H1 (cell line): ENCODE results near the gene GNG14. TPM values are rescaled to one million over a fixed set of nuclear protein-coding genes. Genes with fewer than 3 reads are reported as not detected.

Source experiments
- CTCF ChIA-PET: fragments of 300-600 bp; sonication (Branson Sonifier 250); formaldehyde crosslinking; loops from one replicate; lab custom pipeline; 2021; ENCODE audit not compliant: partially characterized antibody; lab: Charles Lee
- POLR2A ChIA-PET: fragments of 300-600 bp; sonication (Branson Sonifier 250); formaldehyde crosslinking; loops from one replicate; lab custom pipeline; 2021; ENCODE audit warnings: inconsistent platforms; ENCODE audit not compliant: partially characterized antibody; lab: Charles Lee
- DNase-seq, 2 experiments: peaks; one replicate each; pipeline versions ENCODE4 v3.0.0 to v3.0.0-alpha.2; 2010 to 2022; ENCODE audit warnings: low spot score in 2 of 2, low read depth in 1 of 2, mixed read lengths in 1 of 2
- FAIRE-seq: peaks from 2 replicates; lab custom pipeline; 2011; peaks lifted over from hg19 to GRCh38; lab: Jason Lieb, UNC
- H2AFZ ChIP-seq: 2 replicates; pipeline ENCODE4 v1.8.1; 2012; ENCODE audit warnings: low read length, inconsistent platforms
- H2AK5ac ChIP-seq: 2 replicates; pipeline ENCODE4 v1.6.1; 2013; ENCODE audit warnings: low read depth, low read length
- H2BK120ac ChIP-seq: replicated peaks from 2 replicates; pipeline ENCODE3; 2013; ENCODE audit warnings: low read depth, low read length, inconsistent platforms
- H2BK12ac ChIP-seq: 2 replicates; pipeline ENCODE4 v1.6.1; 2013; ENCODE audit warnings: low read depth, low read length
- H2BK15ac ChIP-seq: 2 replicates; pipeline ENCODE4 v1.6.1; 2013; ENCODE audit warnings: low read length
- H2BK20ac ChIP-seq: 2 replicates; pipeline ENCODE4 v1.6.1; 2013; ENCODE audit warnings: low read length
- H2BK5ac ChIP-seq: 2 replicates; pipeline ENCODE4 v1.6.1; 2013; ENCODE audit warnings: low read depth, low read length
- H3K14ac ChIP-seq: 2 replicates; pipeline ENCODE4 v1.6.1; 2013; ENCODE audit warnings: inconsistent platforms; ENCODE audit not compliant: insufficient read length
- H3K18ac ChIP-seq: 2 replicates; pipeline ENCODE4 v1.6.1; 2013; ENCODE audit warnings: low read length; ENCODE audit errors: extremely low read depth
- H3K23ac ChIP-seq: 2 replicates; pipeline ENCODE4 v1.6.1; 2013; ENCODE audit warnings: inconsistent platforms; ENCODE audit not compliant: insufficient read length
- H3K23me2 ChIP-seq: 2 replicates; pipeline ENCODE4 v1.6.1; 2013; ENCODE audit warnings: low read depth, low read length
- H3K27ac ChIP-seq: 2 replicates; pipeline ENCODE4 v1.6.1; 2011; ENCODE audit warnings: low read depth, low read length, inconsistent platforms
- H3K27me3 ChIP-seq, 4 experiments: replicated peaks in 1 of 4; 1 replicate in 1 of 4; 2 replicates in 3 of 4; pipeline versions ENCODE4 v1.6.1 to v1.8.1; 2011 to 2013; ENCODE audit warnings: low read length in 3 of 4, mild to moderate bottlenecking in 3 of 4, inconsistent platforms in 2 of 4, mixed read lengths in 2 of 4, moderate library complexity in 1 of 4; ENCODE audit not compliant: control insufficient read depth in 3 of 4, insufficient read depth in 3 of 4; ENCODE audit errors: extremely low read depth in 1 of 4
- H3K36me3 ChIP-seq, 4 experiments: 2 replicates each; pipeline versions ENCODE4 v1.6.1 to v1.8.1; 2011 to 2013; ENCODE audit warnings: mild to moderate bottlenecking in 4 of 4, low read length in 3 of 4, moderate library complexity in 2 of 4, control low read depth in 1 of 4, inconsistent platforms in 1 of 4; ENCODE audit not compliant: insufficient read depth in 4 of 4, control insufficient read depth in 2 of 4
- H3K4ac ChIP-seq: replicated peaks from 2 replicates; pipeline ENCODE3; 2013; ENCODE audit warnings: low read length, low read depth, mixed read lengths, inconsistent platforms; ENCODE audit not compliant: insufficient read length
- H3K4me1 ChIP-seq, 4 experiments: replicated peaks in 1 of 4; 1 replicate in 1 of 4; 2 replicates in 3 of 4; pipeline versions ENCODE4 v1.6.1 to v1.8.1; 2011 to 2013; ENCODE audit warnings: low read length in 3 of 4, inconsistent platforms in 2 of 4, mixed read lengths in 1 of 4; ENCODE audit not compliant: insufficient read depth in 4 of 4, control insufficient read depth in 3 of 4
- H3K4me2 ChIP-seq, 2 experiments: 2 replicates each; pipeline versions ENCODE4 v1.6.1 to v1.8.1; 2011 to 2013; ENCODE audit warnings: low read depth in 2 of 2, low read length in 2 of 2, control low read depth in 1 of 2, inconsistent platforms in 1 of 2, mild to moderate bottlenecking in 1 of 2; ENCODE audit not compliant: insufficient read depth in 1 of 2
- H3K4me3 ChIP-seq, 4 experiments: fragments of 200-600, 300-600 bp in 1 of 4; sonication (generic), shearing (Covaris generic), sonication (Bioruptor Twin) in 1 of 4; 2 replicates each; pipeline versions ENCODE4 v1.5.1 to v1.8.1; 2011 to 2016; ENCODE audit warnings: low read length in 4 of 4, low read depth in 3 of 4, control low read depth in 2 of 4, inconsistent platforms in 2 of 4, mild to moderate bottlenecking in 2 of 4, mixed read lengths in 1 of 4, moderate library complexity in 1 of 4; ENCODE audit not compliant: insufficient read depth in 2 of 4; ENCODE audit errors: extremely low read depth in 1 of 4
- H3K56ac ChIP-seq: replicated peaks from 2 replicates; pipeline ENCODE3; 2013; ENCODE audit warnings: low read depth, mild to moderate bottlenecking, mixed read lengths, low read length, inconsistent platforms; ENCODE audit not compliant: insufficient read length
- H3K79me1 ChIP-seq: 2 replicates; pipeline ENCODE4 v1.6.1; 2013; ENCODE audit warnings: low read depth, low read length, control low read depth
- H3K79me2 ChIP-seq, 2 experiments: 2 replicates each; pipeline versions ENCODE4 v1.6.1 to v1.8.1; 2012 to 2013; ENCODE audit warnings: low read length in 2 of 2, mild to moderate bottlenecking in 2 of 2, inconsistent platforms in 1 of 2; ENCODE audit not compliant: insufficient read depth in 2 of 2, control insufficient read depth in 1 of 2
- H3K9ac ChIP-seq, 4 experiments: replicated peaks in 1 of 4; 1 replicate in 1 of 4; 2 replicates in 3 of 4; pipeline versions ENCODE4 v1.6.1 to v1.8.1; 2011 to 2013; ENCODE audit warnings: low read depth in 3 of 4, low read length in 3 of 4, control low read depth in 2 of 4, mild to moderate bottlenecking in 2 of 4, moderate library complexity in 2 of 4, inconsistent platforms in 1 of 4; ENCODE audit errors: extremely low read depth in 1 of 4
- H3K9me3 ChIP-seq, 2 experiments: 2 replicates each; pipeline versions ENCODE4 v1.6.1 to v1.8.1; 2012 to 2013; ENCODE audit warnings: mild to moderate bottlenecking in 2 of 2, moderate library complexity in 2 of 2, control low read depth in 1 of 2, inconsistent platforms in 1 of 2, low read depth in 1 of 2, low read length in 1 of 2, mixed read lengths in 1 of 2; ENCODE audit not compliant: insufficient read depth in 2 of 2
- H4K20me1 ChIP-seq, 2 experiments: replicated peaks in 1 of 2; 2 replicates each; pipeline versions ENCODE3 to v1.8.1; 2011 to 2013; ENCODE audit warnings: inconsistent platforms in 2 of 2, low read length in 2 of 2, mild to moderate bottlenecking in 1 of 2; ENCODE audit not compliant: insufficient read depth in 2 of 2, control insufficient read depth in 1 of 2
- H4K5ac ChIP-seq: 2 replicates; pipeline ENCODE4 v1.6.1; 2013; ENCODE audit warnings: low read length, low read depth, mixed read lengths, inconsistent platforms; ENCODE audit not compliant: insufficient read length
- H4K8ac ChIP-seq: 2 replicates; pipeline ENCODE4 v1.8.0; 2013; ENCODE audit warnings: mild to moderate bottlenecking, moderate library complexity, low read length, inconsistent platforms; ENCODE audit not compliant: insufficient read depth; ENCODE audit errors: extremely low read depth
- H4K91ac ChIP-seq: replicated peaks from 2 replicates; pipeline ENCODE3; 2013; ENCODE audit warnings: low read length, mixed read lengths, inconsistent platforms; ENCODE audit not compliant: insufficient read length
- CTBP2 ChIP-seq: IDR thresholded peaks from 2 replicates; pipeline ENCODE4 v1.7.0; 2011; ENCODE audit warnings: borderline replicate concordance, mild to moderate bottlenecking, moderate library complexity, mixed read lengths, low read length; ENCODE audit not compliant: insufficient read depth, insufficient read length
- FOSL1 ChIP-seq: IDR thresholded peaks from 2 replicates; pipeline ENCODE4 v1.6.1; 2011; ENCODE audit warnings: mild to moderate bottlenecking, low read depth, low read length, moderate library complexity; ENCODE audit not compliant: insufficient read depth
- RBBP5 ChIP-seq: IDR thresholded peaks from 2 replicates; pipeline ENCODE4 v1.7.1; 2012; ENCODE audit warnings: low read depth, mild to moderate bottlenecking, inconsistent platforms, low read length, moderate library complexity, borderline replicate concordance
- SIX5 ChIP-seq: IDR thresholded peaks from 2 replicates; pipeline ENCODE4 v1.6.1; 2011; ENCODE audit warnings: mild to moderate bottlenecking, low read depth, low read length
- SRF ChIP-seq: IDR thresholded peaks from 2 replicates; pipeline ENCODE4 v1.6.1; 2011; ENCODE audit warnings: mild to moderate bottlenecking, low read depth, low read length, moderate library complexity
- SUZ12 ChIP-seq: fragments of 200-600 bp; sonication (generic); IDR thresholded peaks from 2 replicates; pipeline ENCODE4 v1.6.1; 2012; ENCODE audit warnings: mild to moderate bottlenecking, inconsistent platforms, low read length, moderate library complexity, mixed read lengths
- WGBS, 2 experiments: shearing (Covaris generic) in 1 of 2; methylation state at CpG; one replicate each; pipeline versions ENCODE4 v1.1.6 to v1.1.7; 2013 to 2015; ENCODE audit warnings: low lambda C conversion rate in 2 of 2, mixed read lengths in 2 of 2, inconsistent platforms in 1 of 2, low coverage in 1 of 2, missing lambda C conversion rate in 1 of 2; ENCODE audit not compliant: insufficient replicate concordance in 2 of 2, insufficient coverage in 1 of 2, insufficient read length in 1 of 2; ENCODE audit errors: extremely low coverage in 1 of 2, missing lambda C conversion rate in 1 of 2; 5-methylcytosine and 5-hydroxymethylcytosine counted together
- polyA plus RNA-seq, 7 experiments: library from polyadenylated mRNA; depleted of rRNA in 3 of 7; stranded (reverse) in 5 of 7; unstranded in 2 of 7; fragments of >200 nt in 5 of 7; fragments of 200-250 nt in 2 of 7; gene quantifications; 1 replicate in 5 of 7; 2 replicates in 1 of 7; 4 replicates in 1 of 7; pipeline versions ENCODE4 v1.2.1 to v1.2.3, GENCODE V29; 2011 to 2013; ENCODE audit warnings: missing spikeins in 2 of 7, mixed read lengths in 2 of 7
- total RNA-seq: library from RNA; stranded (reverse); fragmentation: NEBNext Ultra II Directional; extraction: Animal tissue kit (Norgen Biotek cat#: 25700); gene quantifications from 2 replicates; pipeline ENCODE4 v1.2.1, GENCODE V29; 2021

GNG14 gene
- total and polyA plus RNA-seq, 2 of the 8 experiments (the other 6 are each of a cell fraction or from before 2014, with no cell fraction given), result not detected

- H4K8ac ChIP-seq, result no peak overlapping the region
- no peak overlapping the region for H4K5ac ChIP-seq
- H3K18ac ChIP-seq, result no peak overlapping the region
- no peak overlapping the region for H2BK20ac ChIP-seq
- peaks cover 0 to 6% (median 2%) of the 10 kb centered on the region in 4 experiments; a peak in 4 of 7 replicates for H3K4me1 ChIP-seq
- no peak overlapping the region for H2AK5ac ChIP-seq
- no peak overlapping the region for H2BK12ac ChIP-seq
- peaks cover 12 to 24% (median 14%) of the 10 kb centered on the region in 4 experiments for H3K36me3 ChIP-seq
- no peaks in the 10 kb centered on the region for H3K27me3 ChIP-seq
- no peak overlapping the region for H4K91ac ChIP-seq
- DNase-seq (no peak), FAIRE-seq (no peak)
- H3K23me2 ChIP-seq, result peaks cover 10% of the 10 kb centered on the region
- no peak overlapping the region for H3K56ac ChIP-seq
- no peaks in the 10 kb centered on the region for H3K9me3 ChIP-seq
- H3K4me2 ChIP-seq, result peak overlapping the region; percentile 92 to 98
- H3K14ac ChIP-seq, result no peak overlapping the region
- peaks cover 27 to 68% of the 10 kb centered on the region in 2 experiments for H3K79me2 ChIP-seq
- no peak overlapping the region for H2BK15ac ChIP-seq
- H2BK5ac ChIP-seq, result no peak overlapping the region
- 93% methylated on average over 10 of the region's 10 CpGs; no CpG with 5 or more reads in 1 of the 2 experiments for WGBS, 2 experiments
- no peak overlapping the region for H3K23ac ChIP-seq
- no peak overlapping the region for H2BK120ac ChIP-seq
- H3K9ac ChIP-seq, result peak overlapping the region in 1 of 4 experiments; percentile 75; a peak in 2 of 7 replicates
- H3K4me3 ChIP-seq, result peak overlapping the region; percentile 80 to 93 (median 82); a peak in 6 of 8 replicates
- ChIA-PET CTCF (interaction anchor here (1.0 to 1.9 kb wide), 6 partner anchors 12 to 78 kb away, joined by 3 to 6 read pairs (median 5); no protein-coding TSS in a partner anchor), POLR2A (interaction anchor here (0.6 to 12.9 kb wide), 11 partner anchors 11 to 165 kb away, joined by 4 to 258 read pairs (median 35); partner anchors contain the start of genes BEST2, FBXW9, GET3 and JUNB)
- no peak overlapping the region for H3K4ac ChIP-seq
- H4K20me1 ChIP-seq, result peaks cover 12 to 13% of the 10 kb centered on the region in 2 experiments
- no peak overlapping the region for H2AFZ ChIP-seq
- no peak overlapping the region for H3K27ac ChIP-seq
- TF ChIP-seq CTBP2 (no peak), FOSL1 (no peak), SRF (no peak), RBBP5 (no peak), SIX5 (no peak), SUZ12 (no peak)
- H3K79me1 ChIP-seq, result peaks cover 12% of the 10 kb centered on the region; the same call in 1 of the 2 replicates
Observed at GRCh38 chr19:12720296-12720695, 32.5 kb downstream of the GNG14 start.
